ENCODE results near the gene CAMK1D. TPM values are rescaled to one million over a fixed set of nuclear protein-coding genes. Genes with fewer than 3 reads are reported as not detected.

CAMK1D gene
- total and polyA plus RNA-seq, 2 experiments from 2014 or later, result 2.0 to 3.8 TPM

- H3K4me1 ChIP-seq (ENCODE audit: low read depth), result peaks cover 3% of the 10 kb centered on the region
- H3K27me3 ChIP-seq, result no peaks in the 10 kb centered on the region
- no peaks in the 10 kb centered on the region for H3K9me3 ChIP-seq (ENCODE audit: low read depth)
- H3K36me3 ChIP-seq, result no peaks in the 10 kb centered on the region
- H3K27ac ChIP-seq, result no peak overlapping the region
- no peak for TF ChIP-seq CTCF (IDR thresholded peaks at IDR 0.05; ENCODE audit: low read depth, low read length)
- no peak for DNase-seq (ENCODE audit: low read depth in 1 of 2, low spot score in 1 of 2)
- no peak overlapping the region for H3K4me3 ChIP-seq
Observed at GRCh38 chr10:12561307-12561706, 212.0 kb downstream of the CAMK1D start.

- Histone ChIP-seq H3K36me3 (no peaks in the 10 kb centered on the region), H3K9me3 (ENCODE audit: low read depth) (no peaks in the 10 kb centered on the region), H3K4me1 (ENCODE audit: low read depth) (no peaks in the 10 kb centered on the region), H3K27ac (no peak overlapping the region), H3K4me3 (no peak overlapping the region), H3K27me3 (no peaks in the 10 kb centered on the region)
- TF ChIP-seq CTCF (IDR thresholded peaks at IDR 0.05; ENCODE audit: low read depth, low read length), result no peak
- no peak for DNase-seq (ENCODE audit: low read depth in 1 of 2, low spot score in 1 of 2)
Observed at GRCh38 chr10:12561720-12562119, 212.4 kb downstream of the CAMK1D start.

- DNase-seq (ENCODE audit: low read depth in 1 of 2, low spot score in 1 of 2), result no peak
- no peaks in the 10 kb centered on the region for H3K4me1 ChIP-seq (ENCODE audit: low read depth)
- no peaks in the 10 kb centered on the region for H3K36me3 ChIP-seq
- no peak for TF ChIP-seq CTCF (IDR thresholded peaks at IDR 0.05; ENCODE audit: low read depth, low read length)
- no peak overlapping the region for H3K4me3 ChIP-seq
- H3K27ac ChIP-seq, result no peak overlapping the region
- no peaks in the 10 kb centered on the region for H3K9me3 ChIP-seq (ENCODE audit: low read depth)
- no peaks in the 10 kb centered on the region for H3K27me3 ChIP-seq
Observed at GRCh38 chr10:12563489-12563888, 214.1 kb downstream of the CAMK1D start.

- DNase-seq (ENCODE audit: low read depth in 1 of 2, low spot score in 1 of 2), result peak in 1 of 2 donors; percentile 8
Observed at GRCh38 chr10:12564173-12564572, 214.8 kb downstream of the CAMK1D start.

GRCh38 chr10:12566161-12567115 is 217.1 kb downstream of the CAMK1D start:
- Histone ChIP-seq H3K9me3 (ENCODE audit: low read depth) (no peaks in the 10 kb centered on the region), H3K27me3 (no peaks in the 10 kb centered on the region), H3K4me3 (no peak overlapping the region), H3K27ac (no peak overlapping the region), H3K36me3 (no peaks in the 10 kb centered on the region), H3K4me1 (ENCODE audit: low read depth) (no peaks in the 10 kb centered on the region)
- TF ChIP-seq CTCF (IDR thresholded peaks at IDR 0.05; ENCODE audit: low read depth, low read length), result no peak
- peak in 1 of 2 donors; percentile 3 for DNase-seq (ENCODE audit: low read depth in 1 of 2, low spot score in 1 of 2)

More at GRCh38 chr10:12564173-12564572, 214.8 kb downstream of the CAMK1D start:
- H3K27me3 ChIP-seq, result no peaks in the 10 kb centered on the region
- H3K4me3 ChIP-seq, result no peak overlapping the region
- no peaks in the 10 kb centered on the region for H3K36me3 ChIP-seq
- no peak overlapping the region for H3K27ac ChIP-seq
- H3K4me1 ChIP-seq (ENCODE audit: low read depth), result no peaks in the 10 kb centered on the region
- no peak for TF ChIP-seq CTCF (IDR thresholded peaks at IDR 0.05; ENCODE audit: low read depth, low read length)
- H3K9me3 ChIP-seq (ENCODE audit: low read depth), result no peaks in the 10 kb centered on the region

All from cardiac muscle cell (in vitro differentiated cells and primary cell).